ENCODE data around the gene LRRC61. TPM values are rescaled to one million over a fixed set of nuclear protein-coding genes. Genes with fewer than 3 reads are reported as not detected.

LRRC61 gene
- total RNA-seq, 8 experiments from 2014 or later, result 0.22 to 8.6 (median 1.3) TPM; not detected in 1

DNA sequence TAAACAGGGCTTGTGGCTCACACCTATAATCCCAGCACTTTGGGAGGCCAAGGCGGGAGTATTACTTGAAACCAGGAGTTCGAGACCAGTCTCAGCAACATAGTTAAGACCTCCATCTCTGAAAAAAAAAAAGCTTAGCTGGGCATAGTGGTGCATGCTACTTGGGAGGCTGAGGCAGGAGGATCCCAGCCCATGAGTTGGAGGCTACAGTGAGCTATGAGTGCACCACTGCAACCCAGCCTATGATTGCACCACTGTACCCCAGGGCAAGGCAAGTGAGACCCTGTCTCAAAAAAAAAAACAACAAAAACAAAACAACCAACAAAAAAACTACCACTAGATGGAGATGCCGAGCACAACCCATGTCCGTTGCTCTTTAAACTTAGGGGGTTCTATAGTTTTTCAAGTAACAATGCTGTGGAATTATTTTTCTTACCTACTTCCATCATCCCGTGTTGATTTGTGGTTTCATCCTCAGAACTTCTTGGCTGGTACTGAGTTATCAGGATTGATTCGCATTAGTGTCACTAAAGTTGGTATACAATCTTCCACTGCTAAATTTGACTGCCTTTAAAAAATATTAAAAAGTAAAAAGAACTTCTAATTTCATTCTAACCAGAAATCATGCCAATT lies 33.2 kb downstream of the LRRC61 start:
- in situ Hi-C loops (cut with MboI; ENCODE audit: low pct_unique_long_range_greater_than_20kb in 2 of 9, low sequenced_read_pairs in 9 of 9, unreplicated experiment in 9 of 9), result no loop called here
- H3K27ac ChIP-seq, result no peak overlapping the region
- peaks cover 3% of the 10 kb centered on the region in 2 donors for H3K4me1 ChIP-seq (replicated peaks in 1 of 2)
- H3K4me3 ChIP-seq, result no peak overlapping the region
- peak in 2 of 8 experiments; percentile 24 to 51 for ATAC-seq (replicated peaks in 6 of 8)
- WGBS, 10 experiments, result 6 to 68% (median 21%) methylated on average over 1 to 5 of the region's 6 CpGs

- Histone ChIP-seq H3K27ac (no peak overlapping the region), H3K4me1 (replicated peaks in 1 of 2) (peaks cover 11 to 12% of the 10 kb centered on the region in 2 donors), H3K4me3 (no peak overlapping the region)
- ATAC-seq (replicated peaks in 6 of 8), result no peak
- 0 to 95% (median 57%) methylated on average over 1 to 9 of the region's 9 CpGs; no CpG with 5 or more reads in 3 of the 10 experiments for WGBS, 10 experiments
- in situ Hi-C loops (cut with MboI; ENCODE audit: low pct_unique_long_range_greater_than_20kb in 2 of 9, low sequenced_read_pairs in 9 of 9, unreplicated experiment in 9 of 9), result no loop called here
Measured at GRCh38 chr7:150357270-150357669, 34.1 kb downstream of the LRRC61 start.

- Histone ChIP-seq H3K4me1 (replicated peaks in 1 of 2) (peaks cover 11 to 15% of the 10 kb centered on the region in 2 donors), H3K4me3 (no peak overlapping the region), H3K27ac (no peak overlapping the region)
- 66 to 93% (median 87%) methylated on average over 4 to 12 of the region's 13 CpGs; no CpG with 5 or more reads in 1 of the 10 experiments for WGBS, 10 experiments
- in situ Hi-C loops (cut with MboI; ENCODE audit: low pct_unique_long_range_greater_than_20kb in 2 of 9, low sequenced_read_pairs in 9 of 9, unreplicated experiment in 9 of 9), result no loop called here
- ATAC-seq (replicated peaks in 6 of 8), result no peak
Measured at GRCh38 chr7:150357771-150358427, 34.7 kb downstream of the LRRC61 start.

- WGBS, 10 experiments, result 79 to 100% (median 92%) methylated on average over 2 to 4 of the region's 4 CpGs; no CpG with 5 or more reads in 1 of the 10 experiments
- H3K4me3 ChIP-seq, result no peak overlapping the region
- H3K4me1 ChIP-seq (replicated peaks in 1 of 2), result peaks cover 11 to 15% of the 10 kb centered on the region in 2 donors
- in situ Hi-C loops (cut with MboI; ENCODE audit: low pct_unique_long_range_greater_than_20kb in 2 of 9, low sequenced_read_pairs in 9 of 9, unreplicated experiment in 9 of 9), result no loop called here
- ATAC-seq (replicated peaks in 6 of 8), result no peak
- no peak overlapping the region for H3K27ac ChIP-seq
Measured at GRCh38 chr7:150358433-150358832, 35.3 kb downstream of the LRRC61 start.

DNA sequence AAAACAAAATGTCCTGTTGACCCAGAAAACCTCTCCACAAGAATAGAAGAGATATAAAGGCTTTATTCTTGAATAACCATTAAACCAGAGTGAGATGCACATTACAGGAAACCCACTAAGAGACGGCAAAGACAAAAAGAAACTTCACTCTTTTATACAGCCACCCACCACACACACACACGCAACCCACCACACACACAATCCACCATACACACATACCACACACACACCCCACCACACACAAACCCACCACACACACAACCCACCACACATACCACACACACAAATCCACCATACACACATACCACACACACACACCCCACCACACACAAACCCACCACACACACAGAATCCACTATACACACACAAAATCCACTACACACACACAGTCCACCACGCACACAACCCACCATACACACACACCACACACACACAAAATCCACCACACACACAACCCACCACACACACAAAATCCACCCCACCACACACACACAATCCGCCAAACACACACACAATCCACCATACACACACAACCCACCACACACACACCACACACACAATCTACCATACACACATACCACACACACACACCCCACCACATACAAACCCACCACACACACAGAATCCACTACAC lies 36.0 kb downstream of the LRRC61 start:
- 71 to 100% (median 90%) methylated on average over 1 to 3 of the region's 4 CpGs; no CpG with 5 or more reads in 5 of the 10 experiments for WGBS, 10 experiments
- Histone ChIP-seq H3K4me3 (no peak overlapping the region), H3K27ac (no peak overlapping the region), H3K4me1 (replicated peaks in 1 of 2) (peaks cover 11 to 15% of the 10 kb centered on the region in 2 donors)
- no peak for ATAC-seq (replicated peaks in 6 of 8)
- in situ Hi-C loops (cut with MboI; ENCODE audit: low pct_unique_long_range_greater_than_20kb in 2 of 9, low sequenced_read_pairs in 9 of 9, unreplicated experiment in 9 of 9), result no loop called here

DNA sequence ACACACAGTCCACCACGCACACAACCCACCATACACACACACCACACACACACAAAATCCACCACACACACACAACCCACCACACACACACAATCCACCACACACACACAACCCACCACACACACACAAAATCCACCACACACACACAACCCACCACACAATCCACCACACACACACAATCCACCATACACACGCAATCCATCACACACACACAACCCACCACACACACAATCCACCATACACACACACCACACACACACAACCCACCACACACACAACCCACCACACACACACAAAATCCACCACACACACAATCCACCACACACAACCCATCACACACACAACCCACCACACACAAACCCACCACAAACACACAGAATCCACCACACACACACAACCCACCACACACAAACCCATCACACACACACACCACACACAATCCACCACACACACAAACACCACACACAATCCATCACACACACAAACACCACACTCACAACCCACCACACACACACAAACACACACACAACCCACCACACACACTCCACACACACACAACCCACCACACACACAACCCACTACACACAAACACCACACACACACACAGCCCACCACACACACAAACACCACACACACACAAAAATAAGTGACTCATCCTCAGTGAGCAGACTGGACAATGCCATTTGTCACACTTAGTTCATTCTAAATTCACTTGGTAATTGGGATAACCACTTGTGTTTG lies 36.6 kb downstream of the LRRC61 start:
- Histone ChIP-seq H3K4me1 (replicated peaks in 1 of 2) (peaks cover 11 to 15% of the 10 kb centered on the region in 2 donors), H3K27ac (no peak overlapping the region), H3K4me3 (no peak overlapping the region)
- no peak for ATAC-seq (replicated peaks in 6 of 8)
- in situ Hi-C loops (cut with MboI; ENCODE audit: low pct_unique_long_range_greater_than_20kb in 2 of 9, low sequenced_read_pairs in 9 of 9, unreplicated experiment in 9 of 9), result no loop called here
- 80 to 100% (median 100%) methylated on average over 1 to 2 of the region's 2 CpGs; no CpG with 5 or more reads in 4 of the 10 experiments for whole genome bisulfite sequencing, 10 experiments

DNA sequence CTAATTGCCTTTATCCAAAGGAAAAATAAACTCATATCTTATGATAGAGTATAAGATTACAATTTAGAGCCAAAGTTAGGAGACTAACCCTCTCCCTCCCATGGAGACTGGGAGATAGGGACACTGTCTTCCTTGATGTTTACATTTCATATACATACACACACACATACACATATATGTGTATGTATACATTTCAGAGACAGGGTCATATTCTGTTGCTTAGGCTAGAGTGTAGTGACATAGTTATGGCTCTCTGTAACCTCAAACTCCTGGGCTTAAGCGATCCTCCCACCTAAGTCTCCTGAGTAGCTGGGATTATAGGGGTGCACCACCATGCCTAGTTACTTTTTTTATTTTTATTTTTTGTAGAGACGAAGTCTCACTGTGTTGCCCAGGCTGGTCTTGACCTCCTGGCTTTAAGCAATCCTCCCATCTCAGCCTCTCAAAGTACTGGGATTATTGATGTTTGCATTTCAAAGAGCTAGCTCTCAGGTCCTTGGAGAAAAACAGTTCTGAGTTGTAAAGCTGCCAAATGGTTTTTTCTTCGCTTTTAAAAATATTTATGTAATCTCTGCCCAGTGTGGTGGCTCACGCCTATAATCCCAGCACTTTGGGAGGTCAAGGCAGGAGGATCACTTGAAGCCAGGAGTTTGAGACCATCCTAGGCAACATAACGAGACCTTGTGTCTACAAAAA lies 37.4 kb downstream of the LRRC61 start:
- Histone ChIP-seq H3K4me1 (replicated peaks in 1 of 2) (peaks cover 11 to 15% of the 10 kb centered on the region in 2 donors), H3K27ac (no peak overlapping the region), H3K4me3 (no peak overlapping the region)
- in situ Hi-C loops (cut with MboI; ENCODE audit: low pct_unique_long_range_greater_than_20kb in 2 of 9, low sequenced_read_pairs in 9 of 9, unreplicated experiment in 9 of 9), result no loop called here
- 42 to 100% (median 88%) methylated on average over 1 to 5 of the region's 5 CpGs; no CpG with 5 or more reads in 1 of the 10 experiments for WGBS, 10 experiments
- ATAC-seq (replicated peaks in 6 of 8), result no peak

- Histone ChIP-seq H3K4me3 (no peak overlapping the region), H3K27ac (no peak overlapping the region), H3K4me1 (replicated peaks in 1 of 2) (peaks cover 11 to 15% of the 10 kb centered on the region in 2 donors)
- 20 to 100% (median 69%) methylated on average over 1 to 5 of the region's 7 CpGs; no CpG with 5 or more reads in 1 of the 10 experiments for WGBS, 10 experiments
- ATAC-seq (replicated peaks in 6 of 8), result peak in 5 of 8 experiments; percentile 15 to 39 (median 32)
- in situ Hi-C loops (cut with MboI; ENCODE audit: low pct_unique_long_range_greater_than_20kb in 2 of 9, low sequenced_read_pairs in 9 of 9, unreplicated experiment in 9 of 9), result no loop called here
Measured at GRCh38 chr7:150361402-150361801, 38.2 kb downstream of the LRRC61 start.

GRCh38 chr7:150361807-150362621 lies 38.9 kb downstream of the LRRC61 start:
- H3K27ac ChIP-seq, result no peak overlapping the region
- H3K4me3 ChIP-seq, result no peak overlapping the region
- ATAC-seq (replicated peaks in 6 of 8), result peak in 4 of 8 experiments; percentile 20 to 63 (median 34)
- 46 to 78% (median 64%) methylated on average over 5 to 10 of the region's 18 CpGs; no CpG with 5 or more reads in 6 of the 10 experiments for WGBS, 10 experiments
- H3K4me1 ChIP-seq (replicated peaks in 1 of 2), result peaks cover 11 to 15% of the 10 kb centered on the region in 2 donors
- in situ Hi-C loops (cut with MboI; ENCODE audit: low pct_unique_long_range_greater_than_20kb in 2 of 9, low sequenced_read_pairs in 9 of 9, unreplicated experiment in 9 of 9), result no loop called here

DNA sequence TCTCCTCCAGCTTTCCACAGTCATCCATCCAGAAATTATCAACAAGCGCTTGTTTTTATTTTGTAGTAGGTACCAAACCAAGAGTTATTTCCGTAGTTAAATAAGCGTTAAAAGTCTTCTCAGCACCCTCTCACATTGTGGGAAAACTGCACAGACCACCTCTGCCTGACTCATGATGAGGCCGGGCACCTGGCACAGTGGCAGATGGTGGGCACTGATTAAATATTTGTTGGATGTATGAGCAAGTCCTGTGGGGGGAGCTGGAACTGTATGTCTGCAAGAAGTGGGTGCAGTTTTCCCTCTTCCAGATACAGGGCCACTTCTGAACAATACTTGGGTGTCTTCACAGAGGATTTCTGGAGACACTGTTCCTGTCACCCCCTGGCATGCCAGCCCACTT lies 40.2 kb downstream of the LRRC61 start:
- no peak for ATAC-seq (replicated peaks in 6 of 8)
- WGBS, 10 experiments, result 80 to 100% (median 93%) methylated on average over 1 to 3 of the region's 4 CpGs; no CpG with 5 or more reads in 3 of the 10 experiments
- Histone ChIP-seq H3K4me3 (no peak overlapping the region), H3K4me1 (replicated peaks in 1 of 2) (peaks cover 17 to 21% of the 10 kb centered on the region in 2 donors), H3K27ac (no peak overlapping the region)
- in situ Hi-C loops (cut with MboI; ENCODE audit: low pct_unique_long_range_greater_than_20kb in 2 of 9, low sequenced_read_pairs in 9 of 9, unreplicated experiment in 9 of 9), result no loop called here

GRCh38 chr7:150363872-150364271 lies 40.7 kb downstream of the LRRC61 start:
- H3K27ac ChIP-seq, result no peak overlapping the region
- in situ Hi-C loops (cut with MboI; ENCODE audit: low pct_unique_long_range_greater_than_20kb in 2 of 9, low sequenced_read_pairs in 9 of 9, unreplicated experiment in 9 of 9), result no loop called here
- no peak overlapping the region for H3K4me3 ChIP-seq
- no peak for ATAC-seq (replicated peaks in 6 of 8)
- 48 to 96% (median 84%) methylated on average over 2 to 5 of the region's 5 CpGs; no CpG with 5 or more reads in 2 of the 10 experiments for WGBS, 10 experiments
- peaks cover 17 to 21% of the 10 kb centered on the region in 2 donors for H3K4me1 ChIP-seq (replicated peaks in 1 of 2)
